Measurements from ENCODE around the gene SYT10.
"Not testable (repeated sequence)": the region's sequence is repeated elsewhere in the genome, so short reads cannot be mapped to it uniquely, and the experiment has no call there.

DNA sequence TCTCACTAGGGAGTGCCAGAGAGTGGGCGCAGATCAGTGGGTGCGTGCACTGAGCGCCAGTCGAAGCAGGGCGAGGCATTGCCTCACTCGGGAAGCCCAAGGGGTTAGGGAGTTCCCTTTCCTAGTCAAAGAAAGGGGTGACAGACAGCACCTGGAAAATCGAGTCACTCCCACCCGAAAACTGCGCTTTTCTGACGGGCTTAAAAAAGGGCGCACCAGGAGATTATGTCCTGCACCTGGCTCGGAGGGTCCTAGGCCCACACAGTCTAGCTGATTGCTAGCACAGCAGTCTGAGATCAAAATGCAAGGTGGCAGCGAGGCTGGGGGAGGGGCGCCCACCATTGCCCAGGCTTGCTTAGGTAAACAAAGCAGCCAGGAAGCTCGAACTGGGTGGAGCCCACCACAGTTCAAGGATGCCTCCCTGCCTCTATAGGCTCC, 107.6 kb downstream of the SYT10 start:
- TF ChIP-seq, protein P1, sequence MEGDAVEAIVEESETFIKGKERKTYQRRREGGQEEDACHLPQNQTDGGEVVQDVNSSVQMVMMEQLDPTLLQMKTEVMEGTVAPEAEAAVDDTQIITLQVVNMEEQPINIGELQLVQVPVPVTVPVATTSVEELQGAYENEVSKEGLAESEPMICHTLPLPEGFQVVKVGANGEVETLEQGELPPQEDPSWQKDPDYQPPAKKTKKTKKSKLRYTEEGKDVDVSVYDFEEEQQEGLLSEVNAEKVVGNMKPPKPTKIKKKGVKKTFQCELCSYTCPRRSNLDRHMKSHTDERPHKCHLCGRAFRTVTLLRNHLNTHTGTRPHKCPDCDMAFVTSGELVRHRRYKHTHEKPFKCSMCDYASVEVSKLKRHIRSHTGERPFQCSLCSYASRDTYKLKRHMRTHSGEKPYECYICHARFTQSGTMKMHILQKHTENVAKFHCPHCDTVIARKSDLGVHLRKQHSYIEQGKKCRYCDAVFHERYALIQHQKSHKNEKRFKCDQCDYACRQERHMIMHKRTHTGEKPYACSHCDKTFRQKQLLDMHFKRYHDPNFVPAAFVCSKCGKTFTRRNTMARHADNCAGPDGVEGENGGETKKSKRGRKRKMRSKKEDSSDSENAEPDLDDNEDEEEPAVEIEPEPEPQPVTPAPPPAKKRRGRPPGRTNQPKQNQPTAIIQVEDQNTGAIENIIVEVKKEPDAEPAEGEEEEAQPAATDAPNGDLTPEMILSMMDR (IDR thresholded peaks at IDR 0.05) = not testable (repeated sequence)
- TF ChIP-seq POLR2A, POLR2AphosphoS5 (IDR thresholded peaks at IDR 0.05): not testable (repeated sequence)
